Esophagus muscularis mucosa (tissue), 4 donors: Measurements from ENCODE around the gene EFHC1. TPM values are rescaled to one million over a fixed set of nuclear protein-coding genes. Genes with fewer than 3 reads are reported as not detected.

Experiments
- DNase-seq: peaks from one replicate; pipeline ENCODE4 v3.0.0-alpha.2; 2017; ENCODE audit errors: extremely low spot score
- H3K27ac ChIP-seq, 4 donors: fragments of 200-600 bp; sonication (generic); replicated peaks in 1 of 4; 1 replicate in 3 of 4; 2 replicates in 1 of 4; pipeline ENCODE4 v1.5.1; 2016 to 2019; ENCODE audit warnings: mild to moderate bottlenecking in 1 of 4
- H3K27me3 ChIP-seq, 4 donors: fragments of 200-600 bp; sonication (generic); one replicate each; pipeline versions ENCODE4 v1.5.1 to v1.6.0; 2016 to 2019
- H3K36me3 ChIP-seq, 4 donors: fragments of 200-600 bp; sonication (generic); one replicate each; pipeline ENCODE4 v1.5.1; 2016 to 2019
- H3K4me1 ChIP-seq, 4 donors: fragments of 200-600 bp; sonication (generic); one replicate each; pipeline ENCODE4 v1.5.1; 2016 to 2019
- H3K4me3 ChIP-seq, 4 donors: fragments of 200-600 bp; sonication (generic); 1 replicate in 2 of 4; 2 replicates in 2 of 4; pipeline ENCODE4 v1.5.1; 2016 to 2019; ENCODE audit warnings: mild to moderate bottlenecking in 4 of 4, moderate library complexity in 1 of 4
- H3K9me3 ChIP-seq, 4 donors: fragments of 200-600 bp; sonication (generic); 1 replicate in 3 of 4; 2 replicates in 1 of 4; pipeline ENCODE4 v1.5.1; 2016 to 2019
- CTCF ChIP-seq, 3 experiments: fragments of 200-600 bp in 2 of 3; fragments of 450-650 bp in 1 of 3; sonication (generic) in 2 of 3; IDR thresholded peaks; one replicate each; pipeline ENCODE4 v1.5.1; 2017 to 2019; ENCODE audit warnings: antibody characterized with exemption in 3 of 3, mild to moderate bottlenecking in 2 of 3, moderate library complexity in 1 of 3
- EP300 ChIP-seq: sonication (generic); formaldehyde crosslinking; IDR thresholded peaks from one replicate; pipeline ENCODE4 v1.6.1; 2017; ENCODE audit warnings: antibody characterized with exemption
- POLR2A ChIP-seq: fragments of 450-650 bp; IDR thresholded peaks from one replicate; pipeline ENCODE4 v1.6.1; 2017; ENCODE audit warnings: antibody characterized with exemption, moderate library complexity, mild to moderate bottlenecking, low read depth
- POLR2AphosphoS5 ChIP-seq, 2 donors: sonication (generic); formaldehyde crosslinking; IDR thresholded peaks; one replicate each; pipeline ENCODE4 v1.6.1; 2017; ENCODE audit warnings: antibody characterized with exemption in 2 of 2
- WGBS: methylation state at CpG from one replicate; pipeline ENCODE4 v1.1.5; 2018; 5-methylcytosine and 5-hydroxymethylcytosine counted together
- intact Hi-C: fragments of 100-400 bp; cut with DNase I; formaldehyde crosslinking; loops from one replicate; pipeline ENCODE4 v1.15.1; 2023
- total RNA-seq, 4 donors: library from RNA; depleted of rRNA; stranded (reverse); fragments of >200 nt; gene quantifications; one replicate each; pipeline versions ENCODE4 v1.1.0 to v1.2.1, GENCODE V29; 2016

Gene EFHC1
- total RNA-seq, 4 donors from 2014 or later = 7.5 to 21.2 (median 10.2) TPM

- no peak for DNase-seq
- intact Hi-C loops = loop anchor here (10.0 kb wide), 1 partner anchor 158 kb away; no protein-coding TSS in a partner anchor
- H3K4me1 ChIP-seq = peaks cover 51 to 61% (median 56%) of the 10 kb centered on the region in 4 donors
- WGBS = 77% methylated on average over 7 of the region's 9 CpGs
- H3K4me3 ChIP-seq = no peak overlapping the region
- TF ChIP-seq CTCF (IDR thresholded peaks at IDR 0.05) (no peak), EP300 (no peak), POLR2AphosphoS5 (IDR thresholded peaks at IDR 0.05) (no peak), POLR2A (no peak)
- H3K27me3 ChIP-seq = no peaks in the 10 kb centered on the region
- no peaks in the 10 kb centered on the region for H3K9me3 ChIP-seq
- H3K36me3 ChIP-seq = peaks cover 16 to 69% (median 62%) of the 10 kb centered on the region in 4 donors
- H3K27ac ChIP-seq = peak overlapping the region in 2 of 4 donors; percentile 61 to 80
These were observed 86.3 kb downstream of the EFHC1 start for GRCh38 chr6:52506476-52506875.

GRCh38 chr6:52507557-52508260 lies 87.6 kb downstream of the EFHC1 start:
- Histone ChIP-seq H3K4me1 (peaks cover 61 to 73% (median 69%) of the 10 kb centered on the region in 4 donors), H3K27ac (peak overlapping the region in 2 of 4 donors; percentile 10 to 32), H3K27me3 (no peaks in the 10 kb centered on the region), H3K9me3 (no peaks in the 10 kb centered on the region), H3K36me3 (peaks cover 16 to 57% (median 50%) of the 10 kb centered on the region in 4 donors), H3K4me3 (no peak overlapping the region)
- intact Hi-C loops = loop anchor here (10.0 kb wide), 1 partner anchor 157 kb away; no protein-coding TSS in a partner anchor
- DNase-seq = no peak
- TF ChIP-seq POLR2A = no peak
- peak in 1 of 2 donors; percentile 26 for TF ChIP-seq POLR2AphosphoS5 (IDR thresholded peaks at IDR 0.05)
- TF ChIP-seq EP300 = no peak
- TF ChIP-seq CTCF (IDR thresholded peaks at IDR 0.05) = no peak
- WGBS = 91% methylated on average over 3 of the region's 3 CpGs

- WGBS = 93% methylated on average over 5 of the region's 5 CpGs
- H3K4me3 ChIP-seq = no peak overlapping the region
- TF ChIP-seq POLR2AphosphoS5 (IDR thresholded peaks at IDR 0.05) (no peak), POLR2A (no peak), EP300 (no peak)
- DNase-seq = no peak
- H3K4me1 ChIP-seq = peaks cover 61 to 73% (median 70%) of the 10 kb centered on the region in 4 donors
- intact Hi-C loops = loop anchor here (10.0 kb wide), 1 partner anchor 157 kb away; no protein-coding TSS in a partner anchor
- H3K27me3 ChIP-seq = no peaks in the 10 kb centered on the region
- H3K9me3 ChIP-seq = no peaks in the 10 kb centered on the region
- H3K27ac ChIP-seq = peak overlapping the region in 2 of 4 donors; percentile 10 to 32
- H3K36me3 ChIP-seq = peaks cover 16 to 51% (median 44%) of the 10 kb centered on the region in 4 donors
These were observed 88.2 kb downstream of the EFHC1 start for GRCh38 chr6:52508261-52508739.

- DNase-seq = no peak
- Histone ChIP-seq H3K36me3 (peaks cover 16 to 59% (median 46%) of the 10 kb centered on the region in 4 donors), H3K4me3 (no peak overlapping the region), H3K4me1 (peaks cover 58 to 71% (median 70%) of the 10 kb centered on the region in 4 donors), H3K9me3 (no peaks in the 10 kb centered on the region), H3K27me3 (no peaks in the 10 kb centered on the region), H3K27ac (peak overlapping the region in 1 of 4 donors; percentile 21)
- TF ChIP-seq POLR2AphosphoS5 (IDR thresholded peaks at IDR 0.05) = no peak
- TF ChIP-seq EP300 = no peak
- TF ChIP-seq CTCF (IDR thresholded peaks at IDR 0.05) = no peak
- no peak for TF ChIP-seq POLR2A
- WGBS = 80% methylated on average over 8 of the region's 14 CpGs
- intact Hi-C loops = loop anchor here (10.0 kb wide), 1 partner anchor 155 kb away; no protein-coding TSS in a partner anchor
These were observed 89.4 kb downstream of the EFHC1 start for GRCh38 chr6:52509281-52510212.
